ENCODE results near the gene BEX3.
A peak's percentile ranks its signal among the peaks of the same experiment; 100 is the strongest.

Gene BEX3

GRCh38 chrX:103417933-103418332, 41.6 kb downstream of the BEX3 start:
- H3K4me3 ChIP-seq (ENCODE audit: low read length): no peak overlapping the region
- TF ChIP-seq CTCF (conservative IDR thresholded peaks at IDR 0.05; ENCODE audit: low read length): no peak
- no peak for DNase-seq (ENCODE audit: low read depth)

DNA sequence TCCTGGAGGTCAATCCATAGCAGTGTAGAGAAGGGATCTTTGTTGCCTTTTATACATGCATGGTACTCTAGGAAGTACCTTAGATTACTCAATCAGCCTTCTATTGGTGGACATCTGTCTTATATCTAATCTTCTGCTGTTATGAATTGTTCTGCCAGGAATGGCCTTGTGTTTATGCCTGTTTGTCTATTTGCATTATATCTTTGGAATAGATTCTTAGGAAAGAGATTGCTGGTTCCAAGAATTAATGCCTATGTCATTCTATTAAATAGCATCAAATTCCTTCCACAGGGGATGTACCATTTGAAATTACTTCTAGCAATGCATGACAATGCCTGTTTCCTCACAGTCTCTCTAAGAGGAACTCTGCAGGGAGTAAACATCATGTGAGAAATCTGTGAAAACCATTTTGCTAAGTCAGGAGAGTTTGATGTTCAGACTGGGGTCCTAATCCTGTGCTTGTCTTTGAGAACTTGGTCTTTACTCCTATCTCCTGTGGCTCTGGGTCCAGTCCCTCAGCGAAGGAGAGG, 42.5 kb downstream of the BEX3 start:
- peak; percentile 16 for DNase-seq (ENCODE audit: low read depth)
- TF ChIP-seq CTCF (conservative IDR thresholded peaks at IDR 0.05; ENCODE audit: low read length): no peak

GRCh38 chrX:103423955-103424638, 47.8 kb downstream of the BEX3 start:
- no peak for TF ChIP-seq CTCF (conservative IDR thresholded peaks at IDR 0.05; ENCODE audit: low read length)

More for the DNA sequence above, 42.5 kb downstream of the BEX3 start:
- no peak overlapping the region for H3K4me3 ChIP-seq (ENCODE audit: low read length)

More at GRCh38 chrX:103423955-103424638, 47.8 kb downstream of the BEX3 start:
- no peak for DNase-seq (ENCODE audit: low read depth)
- no peak overlapping the region for H3K4me3 ChIP-seq (ENCODE audit: low read length)
